ENCODE results near the gene PKD1L1. TPM values are rescaled to one million over a fixed set of nuclear protein-coding genes. Genes with fewer than 3 reads are reported as not detected.

PKD1L1 gene
- total RNA-seq, 4 donors from 2014 or later, result 0.11 to 2.6 TPM; not detected in 2

- Histone ChIP-seq H3K36me3 (no peaks in the 10 kb centered on the region), H3K27me3 (no peaks in the 10 kb centered on the region), H3K27ac (no peak overlapping the region), H3K9me3 (no peaks in the 10 kb centered on the region), H3K4me3 (no peak overlapping the region), H3K4me1 (no peaks in the 10 kb centered on the region)
- no peak for TF ChIP-seq CTCF (IDR thresholded peaks at IDR 0.05)
- TF ChIP-seq POLR2A (IDR thresholded peaks at IDR 0.05), result no peak
- no peak for TF ChIP-seq POLR2AphosphoS5 (IDR thresholded peaks at IDR 0.05)
- no peak for TF ChIP-seq EP300 (IDR thresholded peaks at IDR 0.05)
- 92% methylated on average over 3 of the region's 3 CpGs for WGBS
- no peak for DNase-seq (ENCODE audit: low spot score in 2 of 2)
These were observed 128.7 kb downstream of the PKD1L1 start for GRCh38 chr7:47819607-47819920.

GRCh38 chr7:47818796-47819606 lies 129.3 kb downstream of the PKD1L1 start:
- Histone ChIP-seq H3K4me1 (no peaks in the 10 kb centered on the region), H3K9me3 (no peaks in the 10 kb centered on the region), H3K27me3 (no peaks in the 10 kb centered on the region), H3K36me3 (no peaks in the 10 kb centered on the region), H3K4me3 (no peak overlapping the region), H3K27ac (no peak overlapping the region)
- peak in 1 of 2 donors; percentile 65 for DNase-seq (ENCODE audit: low spot score in 2 of 2)
- WGBS, result 55% methylated on average over 6 of the region's 6 CpGs
- TF ChIP-seq CTCF (IDR thresholded peaks at IDR 0.05), result peak; percentile 84 to 93
- no peak for TF ChIP-seq POLR2A (IDR thresholded peaks at IDR 0.05)
- TF ChIP-seq POLR2AphosphoS5 (IDR thresholded peaks at IDR 0.05), result peak in 1 of 3 donors; percentile 17

- H3K27me3 ChIP-seq, result no peaks in the 10 kb centered on the region
- no peaks in the 10 kb centered on the region for H3K36me3 ChIP-seq
- no peaks in the 10 kb centered on the region for H3K9me3 ChIP-seq
- no peaks in the 10 kb centered on the region for H3K4me1 ChIP-seq
- no peak for DNase-seq (ENCODE audit: low spot score in 2 of 2)
- WGBS, result 82% methylated on average over 3 of the region's 3 CpGs
- TF ChIP-seq CTCF (IDR thresholded peaks at IDR 0.05), result no peak
- TF ChIP-seq EP300 (IDR thresholded peaks at IDR 0.05), result no peak
- TF ChIP-seq POLR2A (IDR thresholded peaks at IDR 0.05), result no peak
- TF ChIP-seq POLR2AphosphoS5 (IDR thresholded peaks at IDR 0.05), result no peak
- no peak overlapping the region for H3K4me3 ChIP-seq
- H3K27ac ChIP-seq, result no peak overlapping the region
These were observed 130.3 kb downstream of the PKD1L1 start for GRCh38 chr7:47817917-47818316.

GRCh38 chr7:47816647-47817046 lies 131.6 kb downstream of the PKD1L1 start:
- H3K27ac ChIP-seq, result no peak overlapping the region
- no peak for DNase-seq (ENCODE audit: low spot score in 2 of 2)
- H3K4me1 ChIP-seq, result no peaks in the 10 kb centered on the region
- no peaks in the 10 kb centered on the region for H3K36me3 ChIP-seq
- H3K27me3 ChIP-seq, result no peaks in the 10 kb centered on the region
- WGBS, result 65% methylated on average over 4 of the region's 4 CpGs
- no peak overlapping the region for H3K4me3 ChIP-seq
- TF ChIP-seq CTCF (IDR thresholded peaks at IDR 0.05), result no peak
- TF ChIP-seq POLR2A (IDR thresholded peaks at IDR 0.05), result no peak
- TF ChIP-seq EP300 (IDR thresholded peaks at IDR 0.05), result no peak
- TF ChIP-seq POLR2AphosphoS5 (IDR thresholded peaks at IDR 0.05), result no peak
- no peaks in the 10 kb centered on the region for H3K9me3 ChIP-seq

GRCh38 chr7:47815867-47816266 lies 132.4 kb downstream of the PKD1L1 start:
- WGBS, result 91% methylated on average over 9 of the region's 9 CpGs
- H3K4me3 ChIP-seq, result no peak overlapping the region
- DNase-seq (ENCODE audit: low spot score in 2 of 2), result peak in 1 of 2 donors; percentile 40
- TF ChIP-seq POLR2AphosphoS5 (IDR thresholded peaks at IDR 0.05) (no peak), EP300 (IDR thresholded peaks at IDR 0.05) (no peak), POLR2A (IDR thresholded peaks at IDR 0.05) (no peak), CTCF (IDR thresholded peaks at IDR 0.05) (no peak)
- H3K36me3 ChIP-seq, result no peaks in the 10 kb centered on the region
- H3K4me1 ChIP-seq, result no peaks in the 10 kb centered on the region
- no peak overlapping the region for H3K27ac ChIP-seq
- H3K9me3 ChIP-seq, result no peaks in the 10 kb centered on the region
- H3K27me3 ChIP-seq, result no peaks in the 10 kb centered on the region

Data from suprapubic skin (tissue), 4 donors.